C4-2B (cell line): ENCODE measurements around the gene ANGPT4.
"Not testable (repeated sequence)": the region's sequence is repeated elsewhere in the genome, so short reads cannot be mapped to it uniquely, and the experiment has no call there.

Source experiments
- H3K27ac ChIP-seq: fragments of 450-650 bp; 2 replicates; pipeline ENCODE4 v1.5.1; 2017
- CTCF ChIP-seq: fragments of 450-650 bp; conservative IDR thresholded peaks from 2 replicates; pipeline ENCODE4 v1.5.1; 2017; ENCODE audit warnings: mild to moderate bottlenecking
- ZFX ChIP-seq: fragments of 450-650 bp; IDR thresholded peaks from 2 replicates; pipeline ENCODE4 v1.6.1; 2017

ANGPT4 gene

DNA sequence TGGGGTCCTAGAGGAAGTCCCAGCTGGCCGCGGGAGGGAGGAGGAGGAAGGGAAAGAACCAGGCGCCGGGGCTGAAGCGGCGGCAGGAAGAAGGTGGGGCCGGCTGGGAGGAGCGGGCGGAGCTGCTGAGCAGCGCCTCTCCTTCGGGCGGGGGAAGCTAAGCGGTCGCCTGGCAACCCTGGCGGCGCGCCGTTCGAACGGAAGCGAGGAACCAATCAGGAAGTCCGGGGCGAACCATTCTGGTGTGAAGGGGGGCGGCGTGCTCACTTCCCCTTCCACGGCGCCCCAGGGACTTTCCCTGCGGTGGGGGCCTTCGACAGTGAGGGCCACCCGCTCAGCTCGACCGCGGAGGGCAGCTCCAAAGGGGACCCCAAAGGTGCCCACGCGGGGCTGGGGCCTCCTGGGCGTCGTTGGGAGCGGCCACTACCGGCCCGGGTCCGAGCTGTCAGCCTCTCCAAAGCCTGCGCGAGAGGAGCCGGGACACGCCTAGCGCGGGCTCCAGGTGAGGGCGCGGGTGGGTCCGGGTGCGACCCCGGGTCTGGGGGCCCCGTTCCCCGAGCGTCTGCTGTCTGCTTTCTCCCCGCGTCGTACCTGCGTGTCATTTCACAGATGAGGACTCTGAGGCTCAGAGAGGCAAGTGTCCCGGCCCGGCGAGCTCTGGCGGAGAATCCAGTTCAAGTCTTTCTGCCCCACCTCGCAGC lies 82.5 kb downstream of the ANGPT4 start, which contains the start of gene FAM110A:
Gene FAM110A (plus strand): TSS at position 266 of the 701 bp plus-strand sequence. CDS start 11,090 bp downstream, outside the sequence.
- peak within 1 kb of the TSS; percentile 89 for H3K27ac ChIP-seq
- TF ChIP-seq CTCF = no peak
- TF ChIP-seq ZFX = no peak

GRCh38 chr20:833121-833449 lies 83.0 kb downstream of the ANGPT4 start:
- H3K27ac ChIP-seq = peak overlapping the region; percentile 89
- no peak for TF ChIP-seq ZFX
- no peak for TF ChIP-seq CTCF

DNA sequence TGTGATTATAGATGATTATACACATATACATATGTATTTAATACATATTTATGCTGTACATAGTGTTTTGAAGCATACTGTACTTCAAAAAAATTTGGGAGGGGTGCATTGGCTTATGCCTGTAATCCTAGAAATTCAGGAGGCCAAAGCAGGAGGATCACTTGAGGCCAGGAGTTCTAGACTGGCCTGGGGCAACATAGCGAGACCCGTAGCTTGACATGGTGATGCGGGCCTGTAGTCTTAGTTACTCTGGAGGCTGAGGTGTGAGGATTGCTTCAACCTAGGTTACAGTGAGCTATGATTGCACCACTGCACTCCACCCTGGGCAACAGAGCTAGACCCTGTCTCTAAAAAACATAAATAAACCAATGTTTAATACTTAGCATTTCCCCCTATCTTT lies 84.2 kb downstream of the ANGPT4 start:
- no peak for TF ChIP-seq ZFX
- no peak for TF ChIP-seq CTCF
- no peak overlapping the region for H3K27ac ChIP-seq

DNA sequence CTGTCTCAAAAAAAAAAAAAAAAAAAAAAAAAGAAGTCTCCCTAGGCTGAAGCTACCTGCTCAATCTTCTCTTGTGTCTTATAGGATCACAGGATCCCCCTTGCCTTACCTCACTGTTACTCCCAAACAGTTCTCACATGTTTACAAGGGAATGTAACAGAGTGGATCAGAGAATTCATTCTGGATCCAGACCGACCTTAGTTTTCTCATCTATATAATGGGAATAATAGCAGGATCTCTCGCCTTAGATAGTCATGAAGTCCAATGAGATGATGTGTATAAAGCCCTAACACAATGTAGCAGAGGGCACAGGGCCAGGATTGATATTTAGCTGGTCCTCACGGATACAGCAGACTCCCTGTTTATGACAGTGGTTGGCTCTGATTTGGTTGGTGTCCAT lies 84.9 kb downstream of the ANGPT4 start:
- TF ChIP-seq ZFX = no peak
- TF ChIP-seq CTCF = no peak

GRCh38 chr20:830011-830521 lies 86.1 kb downstream of the ANGPT4 start:
- no peak overlapping the region for H3K27ac ChIP-seq
- TF ChIP-seq CTCF = no peak
- no peak for TF ChIP-seq ZFX

More for the DNA sequence above, 84.9 kb downstream of the ANGPT4 start:
- H3K27ac ChIP-seq = no peak overlapping the region

DNA sequence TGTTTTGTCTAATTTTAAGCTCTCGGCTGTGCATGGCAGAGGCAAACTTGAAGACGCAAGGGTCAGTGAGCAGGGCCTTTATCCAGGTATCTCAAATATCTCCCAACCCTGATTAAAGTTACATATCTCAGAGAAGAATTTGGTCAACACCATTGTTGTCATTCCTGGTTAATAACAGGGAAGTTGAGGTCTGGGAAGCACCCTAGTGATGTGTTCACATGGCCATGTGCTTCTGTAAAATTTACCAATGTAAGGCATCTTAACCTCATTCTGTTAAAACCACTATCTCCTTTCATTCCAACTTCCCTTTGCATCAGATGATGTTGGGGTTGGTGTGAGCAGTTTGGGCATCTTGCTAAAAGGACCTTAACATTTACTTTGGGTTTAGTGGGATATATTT lies 86.6 kb downstream of the ANGPT4 start:
- TF ChIP-seq ZFX = no peak
- no peak for TF ChIP-seq CTCF
- no peak overlapping the region for H3K27ac ChIP-seq

DNA sequence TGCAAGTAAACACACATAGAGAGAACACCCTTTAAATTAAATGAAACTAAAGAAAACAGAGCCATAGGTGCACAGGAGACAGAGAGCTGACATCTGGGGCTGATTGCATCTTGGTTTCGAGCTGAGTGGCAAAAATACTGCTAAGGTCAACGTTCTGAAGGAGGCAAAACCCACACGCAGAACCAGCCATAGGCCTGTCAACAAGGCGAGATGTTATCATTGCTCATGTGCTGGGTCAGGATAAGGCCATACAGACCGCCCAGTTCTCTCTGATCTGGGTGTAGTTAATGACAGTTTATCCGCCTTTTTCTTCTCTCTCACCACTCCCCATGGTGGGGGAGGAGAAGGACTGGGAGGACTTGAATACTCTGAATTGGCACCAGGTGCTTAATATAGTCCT lies 87.1 kb downstream of the ANGPT4 start:
- no peak for TF ChIP-seq CTCF
- no peak for TF ChIP-seq ZFX
- H3K27ac ChIP-seq = no peak overlapping the region

GRCh38 chr20:827981-828380 lies 88.2 kb downstream of the ANGPT4 start:
- H3K27ac ChIP-seq = not testable (repeated sequence)
